GF-D8 (cell line): ENCODE data around the gene GDPD3.
"Not testable (repeated sequence)": the region's sequence is repeated elsewhere in the genome, so short reads cannot be mapped to it uniquely, and the experiment has no call there.

ENCODE experiments used
- DNase-seq: peaks from one replicate; lab custom pipeline; 2025; lab: John Stamatoyannopoulos, UW

Gene GDPD3

DNA sequence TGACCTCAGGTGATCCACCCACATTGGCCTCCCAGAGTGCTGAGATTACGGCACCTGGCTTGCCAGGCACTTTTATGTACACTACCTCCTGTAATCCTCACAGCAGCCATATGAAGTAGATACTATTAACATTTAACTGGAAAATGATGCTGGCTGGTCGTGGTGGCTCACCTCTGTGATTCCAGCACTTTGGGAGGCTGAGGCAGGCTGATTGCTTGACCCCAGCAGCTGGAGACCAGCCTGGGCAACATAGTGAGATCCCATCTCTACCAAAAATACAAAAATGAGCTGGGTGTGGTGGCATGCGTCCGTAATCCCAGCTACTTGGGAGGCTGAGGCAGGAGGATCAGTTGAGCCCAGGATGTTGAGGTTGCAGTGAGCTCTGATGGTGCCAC is 11.6 kb upstream of the GDPD3 start:
- no peak for DNase-seq

DNA sequence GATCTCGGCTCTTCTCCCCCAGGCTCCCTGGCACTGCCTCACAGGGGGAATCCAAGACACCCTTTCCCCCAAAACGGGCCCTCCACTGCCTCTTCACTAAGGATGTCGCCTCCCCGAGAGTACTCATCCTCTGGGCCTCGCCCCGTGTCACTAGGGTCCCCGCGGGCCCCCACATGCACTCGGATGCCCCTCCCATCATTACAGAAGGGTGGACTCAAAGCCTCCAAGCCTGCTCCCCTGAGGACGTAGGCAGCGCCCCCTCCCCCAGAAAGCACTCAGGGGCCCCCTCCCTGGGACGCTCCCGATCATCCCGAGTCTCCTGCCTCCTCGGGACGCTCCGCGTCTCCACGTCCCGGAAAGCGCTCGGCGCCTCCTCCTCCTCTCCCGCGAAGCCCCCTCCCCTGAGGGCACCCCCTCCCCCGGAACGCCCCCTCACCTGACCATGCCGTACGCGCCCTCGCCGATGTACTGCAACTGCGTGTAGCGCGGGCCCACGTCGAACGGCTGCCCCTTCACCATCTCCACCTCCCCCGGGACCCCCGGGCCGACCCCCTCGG is 9.3 kb upstream of the GDPD3 start:
- no peak for DNase-seq

DNA sequence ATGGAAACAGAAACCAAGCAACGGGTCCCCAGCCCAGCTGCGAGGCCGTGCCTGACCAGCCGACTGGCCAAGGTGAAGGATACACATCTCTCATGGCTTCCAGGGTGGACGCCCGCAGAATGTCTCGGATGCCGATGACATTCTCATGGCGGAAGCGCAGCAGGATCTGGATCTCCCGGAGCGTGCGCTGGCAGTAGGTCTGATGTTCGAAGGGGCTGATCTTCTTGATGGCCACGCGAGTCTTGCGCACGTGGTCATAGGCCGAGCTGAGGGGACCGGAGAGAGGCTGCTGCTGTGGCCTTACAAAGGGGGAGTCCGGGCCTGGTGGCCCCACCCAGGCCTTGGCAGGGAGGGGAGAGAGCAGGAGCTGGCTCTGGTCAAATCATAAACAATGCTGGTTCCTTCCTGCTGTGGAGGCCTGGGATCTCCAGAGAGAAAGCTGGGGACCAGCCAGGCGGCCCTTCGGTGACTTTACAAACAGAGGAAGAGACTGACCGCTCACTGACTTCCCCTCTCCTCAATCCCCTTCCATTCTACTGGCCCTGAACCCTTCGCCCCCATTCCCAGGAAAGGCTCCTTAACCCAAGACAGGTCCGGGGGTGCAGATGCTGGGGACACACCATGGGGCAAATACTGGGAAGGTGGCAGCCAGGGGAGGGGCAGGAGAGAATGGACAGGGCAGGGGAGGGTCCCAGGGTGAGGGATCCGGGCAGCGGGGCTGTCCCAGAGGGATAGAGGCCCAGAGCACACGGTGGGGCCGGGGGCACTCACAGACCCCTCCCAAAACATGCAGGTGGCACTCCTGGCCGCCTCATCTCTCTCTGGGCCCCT is 8.6 kb upstream of the GDPD3 start:
- no peak for DNase-seq

DNA sequence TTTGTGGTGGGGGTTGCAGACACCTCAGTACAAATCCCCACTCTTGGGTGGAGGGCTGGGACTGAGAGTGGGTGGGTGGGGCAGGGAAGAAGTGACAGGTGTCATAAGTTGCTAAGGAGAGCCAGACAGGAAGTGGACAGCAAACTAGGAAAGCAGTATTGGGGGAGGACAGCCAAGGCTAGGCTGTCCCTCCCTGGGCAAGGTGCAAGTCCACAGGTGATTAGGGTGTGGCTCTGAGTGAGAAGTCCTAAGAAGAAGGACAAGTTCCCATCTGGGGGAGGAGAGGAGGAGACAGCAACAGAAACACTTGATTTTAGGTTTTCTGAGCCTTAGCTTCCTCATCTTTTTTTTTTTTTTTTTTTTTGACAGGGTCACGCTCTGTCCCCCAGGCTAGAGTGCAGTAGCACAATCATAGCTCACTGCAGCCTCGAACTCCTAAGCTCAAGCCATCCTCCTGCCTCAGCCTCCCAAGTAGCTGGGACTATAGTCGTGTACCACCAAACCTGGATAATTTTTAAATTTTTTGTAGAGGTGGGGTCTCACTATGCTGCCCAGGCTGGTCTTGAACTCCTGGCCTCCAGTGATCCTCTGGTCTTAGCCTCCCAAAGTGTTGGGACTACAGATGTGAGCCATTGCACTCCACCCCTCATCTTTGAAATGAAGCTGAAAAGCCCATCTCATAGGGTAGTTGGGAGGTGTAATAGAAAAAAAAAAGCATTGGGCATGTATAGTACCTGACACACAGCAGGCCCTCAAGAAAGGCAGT is 7.2 kb upstream of the GDPD3 start:
- DNase-seq = no peak

DNA sequence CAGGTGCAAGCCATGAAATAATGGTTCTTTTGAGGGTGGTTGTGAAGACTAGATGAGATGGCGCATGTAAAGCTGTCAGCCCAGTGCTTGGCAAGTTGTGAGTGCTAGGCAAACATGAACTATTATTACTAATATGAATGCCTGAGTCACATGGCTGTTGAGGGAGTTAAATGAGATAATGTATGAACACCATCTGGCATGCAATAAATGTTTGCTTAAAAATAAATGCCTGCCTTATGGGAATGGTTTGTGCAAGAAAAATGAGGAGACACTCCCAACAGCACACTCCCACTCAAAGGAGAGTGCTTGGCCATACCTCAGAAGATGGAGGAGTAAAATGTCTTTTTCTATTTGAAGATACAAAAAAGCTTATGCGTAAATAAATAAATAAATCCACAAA is 6.1 kb upstream of the GDPD3 start:
- DNase-seq = no peak

DNA sequence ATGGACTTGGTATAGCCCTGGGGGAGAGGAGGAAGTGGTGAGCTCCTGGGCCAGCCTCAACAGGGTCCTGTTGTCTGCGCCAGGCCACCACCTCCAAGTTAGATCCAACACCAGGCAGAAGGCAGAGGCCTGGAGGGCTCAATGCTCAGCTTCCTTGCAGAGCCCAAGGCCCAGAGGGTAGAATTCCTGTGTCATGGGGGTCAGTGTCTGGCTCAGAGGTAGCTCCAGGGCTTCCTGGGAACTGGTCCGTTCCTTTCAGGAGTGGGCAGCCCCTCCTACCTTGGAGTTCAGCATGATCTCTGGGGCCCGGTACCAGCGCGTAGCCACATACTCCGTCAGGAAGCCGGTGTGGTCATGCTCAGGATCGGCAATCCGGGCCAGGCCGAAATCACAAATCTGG is 4.4 kb upstream of the GDPD3 start:
- DNase-seq = no peak

DNA sequence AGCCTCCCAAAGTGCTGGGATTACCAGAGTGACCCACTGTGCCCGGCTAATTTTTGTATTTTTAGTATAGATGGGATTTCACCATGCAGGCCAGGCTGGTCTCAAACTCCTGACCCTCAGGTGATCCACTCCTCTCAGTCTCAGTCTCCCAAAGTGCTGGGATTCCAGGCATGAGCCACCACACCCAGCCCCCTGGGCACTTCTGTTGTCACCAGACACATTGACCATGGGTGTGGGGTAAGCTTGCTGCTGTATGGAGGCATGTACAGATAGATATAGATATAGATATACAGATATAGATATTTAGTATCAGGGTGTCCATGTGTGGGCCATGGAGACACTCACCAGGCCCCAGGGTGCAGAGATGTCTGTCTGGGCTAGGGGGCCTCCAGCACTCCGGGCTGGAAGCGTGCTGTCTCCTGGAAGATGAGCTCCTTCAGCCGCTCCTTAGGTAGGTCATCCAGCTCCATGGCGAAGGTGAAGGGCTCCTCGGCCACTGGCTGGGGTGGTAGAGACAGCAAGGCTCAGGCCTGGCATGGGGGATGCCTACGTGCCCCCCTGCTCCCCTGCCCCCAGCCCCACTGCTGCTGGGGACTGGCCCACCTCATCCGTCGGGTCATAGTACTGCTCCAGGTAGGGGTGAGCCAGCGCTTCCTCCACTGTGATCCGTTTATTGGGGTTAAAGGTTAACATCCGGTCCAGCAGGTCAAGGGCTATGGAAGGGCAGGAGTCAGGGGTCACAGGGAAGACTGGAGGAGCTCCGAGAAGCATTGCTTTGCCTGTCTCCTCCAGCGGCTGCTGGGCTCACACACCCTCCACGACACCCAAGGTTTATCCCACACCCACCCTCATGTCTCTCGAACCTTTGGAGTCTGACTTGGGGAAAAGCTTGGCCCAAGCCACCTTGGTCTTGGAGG is 3.2 kb upstream of the GDPD3 start:
- DNase-seq = no peak

DNA sequence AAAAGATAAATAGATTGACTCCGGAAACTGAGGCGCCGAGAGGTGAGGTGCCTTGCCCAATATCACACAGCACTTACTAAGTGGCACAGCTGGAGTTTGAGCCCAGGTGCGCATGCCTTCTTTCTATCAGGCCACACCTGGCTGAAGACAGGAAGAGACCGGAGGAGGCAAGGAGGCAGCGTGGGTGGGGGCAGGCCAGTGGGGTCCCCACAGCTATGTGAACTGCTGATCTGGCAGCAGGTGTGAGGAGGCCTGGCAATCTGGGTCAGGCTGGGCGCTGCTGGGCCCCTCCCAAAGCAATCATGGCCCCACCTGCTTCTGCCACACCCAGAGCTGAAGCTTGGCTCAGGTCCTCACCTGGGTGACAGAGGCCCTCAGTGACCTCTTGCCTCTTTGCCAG is 1.9 kb upstream of the GDPD3 start:
- no peak for DNase-seq

DNA sequence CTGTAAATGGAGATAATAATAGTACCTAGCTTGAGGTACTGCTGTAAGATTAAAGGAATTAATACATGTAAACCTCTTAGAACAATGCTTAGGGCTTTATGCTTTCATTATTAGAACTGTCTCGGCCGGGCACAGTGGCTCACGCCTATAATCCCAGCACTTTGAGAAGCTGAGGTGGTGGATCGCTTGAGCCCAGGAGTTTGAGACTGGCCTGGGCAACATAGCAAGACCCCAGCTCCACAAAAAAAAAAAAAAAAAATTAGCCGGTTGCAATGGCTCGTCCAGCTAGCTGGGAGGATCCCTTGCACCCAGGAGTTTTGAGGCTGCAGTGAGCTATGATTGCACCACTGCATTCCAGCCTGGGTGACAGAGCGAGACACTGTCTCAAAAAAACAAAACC is 1.5 kb upstream of the GDPD3 start:
- not testable (repeated sequence) for DNase-seq

DNA sequence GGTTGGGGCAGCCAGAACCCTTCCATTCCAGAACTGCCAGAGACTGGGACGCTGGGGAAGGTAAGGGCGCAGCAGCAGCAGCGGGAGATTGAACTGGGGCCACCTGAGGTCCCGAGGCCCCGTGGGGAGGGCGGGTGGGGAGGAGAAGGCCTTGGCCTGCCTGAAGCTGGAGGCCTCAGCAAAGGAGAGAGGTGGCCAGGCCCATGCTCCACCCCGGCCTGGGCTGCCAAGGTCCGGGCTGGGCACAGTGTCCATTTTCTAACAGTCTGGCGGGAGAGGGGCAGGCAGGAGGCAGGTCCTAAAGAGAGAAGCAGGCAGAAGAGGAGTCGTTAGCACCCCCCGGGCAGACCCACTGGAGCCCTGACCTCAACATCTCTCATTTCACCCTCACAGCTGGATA is 1.1 kb upstream of the GDPD3 start:
- DNase-seq = no peak

DNA sequence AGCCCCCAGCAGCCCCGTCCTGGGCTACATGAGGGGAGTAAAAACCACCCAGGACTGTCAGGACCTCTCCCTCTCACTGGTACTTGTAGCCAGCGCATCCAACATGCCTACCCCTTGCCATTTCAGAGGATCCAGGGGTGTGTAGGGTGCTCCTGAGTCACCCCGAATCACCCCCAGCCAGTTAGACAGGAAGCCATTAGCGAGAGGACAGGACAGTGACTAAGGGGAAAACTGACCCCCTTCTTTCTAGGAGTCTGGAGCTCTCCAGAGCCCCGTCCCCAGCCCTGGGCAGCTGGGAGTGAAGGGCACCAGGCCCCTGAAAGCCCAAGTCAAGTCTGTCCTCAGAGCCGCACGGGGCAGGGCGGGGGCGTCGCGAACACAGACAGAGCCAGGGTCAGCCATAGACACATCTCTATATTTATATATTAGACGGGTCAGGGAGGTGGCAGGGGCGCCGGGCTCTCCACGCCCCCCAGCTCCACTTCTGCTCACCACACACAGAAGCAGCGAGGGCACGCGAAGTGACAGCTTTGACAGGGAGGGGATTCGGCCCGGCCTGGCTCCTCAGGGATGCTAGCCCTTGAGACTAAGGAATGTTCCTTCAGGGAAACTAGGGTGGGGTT is 485 bp upstream of the GDPD3 start:
- DNase-seq = no peak

DNA sequence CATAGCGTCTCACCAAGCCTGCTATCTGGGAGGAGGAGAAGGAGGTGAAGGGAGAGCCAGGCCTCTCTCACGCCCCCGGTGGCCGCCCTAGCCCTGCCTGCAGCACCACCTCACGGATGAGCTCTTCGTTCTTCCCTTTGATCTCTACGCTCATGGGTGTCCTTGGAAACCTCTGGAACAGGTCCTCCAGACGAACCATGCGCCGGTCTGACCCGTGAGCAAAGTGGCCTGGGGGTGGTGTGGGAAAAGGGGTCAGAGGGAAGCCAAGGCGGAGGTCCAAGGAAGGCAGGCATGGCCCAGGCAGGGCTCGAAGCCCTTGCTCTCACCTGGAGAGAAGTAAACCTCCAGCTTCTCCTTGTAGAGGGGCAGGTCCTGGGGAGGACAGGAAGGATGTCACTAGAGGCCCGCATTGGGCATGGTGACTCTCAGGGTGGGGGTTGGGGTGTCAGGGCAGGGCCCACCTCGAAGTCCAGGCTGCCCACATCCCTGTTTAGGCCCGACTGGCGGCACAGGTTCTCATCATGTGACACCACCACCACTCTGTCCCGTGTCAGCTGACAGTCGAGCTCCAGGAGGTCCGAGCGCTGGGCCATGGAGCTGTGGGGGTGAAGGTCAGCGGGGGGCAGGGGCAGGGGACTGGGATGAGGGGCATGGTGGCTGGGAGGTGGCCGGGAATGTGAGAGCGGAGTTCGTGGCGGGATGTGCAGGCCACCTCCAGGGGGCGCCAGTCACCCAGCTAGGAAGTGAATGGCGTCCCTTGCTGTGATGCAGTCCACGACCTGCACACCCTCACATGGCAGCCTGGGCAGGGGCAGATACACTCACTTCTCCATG is 923 bp downstream of the GDPD3 start:
- no peak for DNase-seq

DNA sequence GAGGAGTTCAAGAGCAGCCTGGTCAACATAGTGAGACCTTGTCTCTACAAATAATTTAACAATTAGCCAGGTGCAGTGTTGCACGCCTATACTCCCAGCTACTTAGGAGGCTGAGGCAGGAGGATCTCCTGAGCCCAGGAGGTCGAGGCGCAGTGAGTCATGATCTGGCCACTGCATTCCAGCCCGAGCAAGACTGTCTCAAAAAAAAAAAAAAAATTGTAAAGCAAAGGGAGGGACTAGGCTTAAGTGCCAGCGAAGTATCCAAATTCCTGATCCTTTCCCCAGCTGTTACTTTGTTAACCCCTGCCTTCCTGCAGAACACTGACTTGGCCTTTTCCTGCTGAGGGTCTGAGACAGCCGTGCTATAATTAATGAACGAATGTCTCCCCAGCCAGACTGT is 2.7 kb downstream of the GDPD3 start:
- no peak for DNase-seq

DNA sequence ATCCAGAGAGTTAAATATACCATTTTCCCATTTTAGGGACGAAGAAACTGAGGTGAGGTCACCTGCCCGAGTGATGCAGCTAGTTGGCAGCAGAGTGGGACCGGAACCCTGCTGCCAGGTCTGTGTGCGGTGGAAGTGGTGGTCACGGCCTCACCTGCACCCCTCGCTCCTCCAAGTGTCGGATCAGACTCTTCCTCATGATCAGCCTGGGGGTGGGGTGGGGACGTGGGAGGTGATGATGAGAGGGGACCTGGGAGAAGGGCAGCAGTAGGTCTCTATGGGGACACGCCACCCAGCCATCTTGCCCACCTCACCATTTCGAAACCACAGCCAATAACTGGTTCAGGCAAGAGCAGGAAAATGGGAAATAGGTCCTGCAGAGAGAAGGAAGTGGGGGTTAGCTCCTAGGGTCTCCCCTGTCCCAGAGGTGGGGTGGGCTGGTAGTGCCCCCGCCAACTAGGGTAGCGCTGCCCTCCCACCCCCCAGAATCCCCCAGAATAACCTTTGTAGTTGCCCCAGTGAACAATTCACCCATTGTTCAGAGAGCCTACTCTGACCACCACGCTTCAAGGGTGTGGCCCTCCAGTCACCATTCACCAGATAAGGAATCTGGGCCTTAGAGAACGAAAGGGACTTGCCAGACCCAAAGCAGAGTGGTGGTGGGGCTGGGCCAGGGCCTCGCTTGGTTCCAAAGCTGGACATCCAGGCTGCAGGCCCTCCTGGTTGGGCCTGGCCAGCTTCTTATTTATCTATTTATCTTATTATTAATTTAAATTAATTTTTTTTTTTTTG is 5.1 kb downstream of the GDPD3 start:
- no peak for DNase-seq

DNA sequence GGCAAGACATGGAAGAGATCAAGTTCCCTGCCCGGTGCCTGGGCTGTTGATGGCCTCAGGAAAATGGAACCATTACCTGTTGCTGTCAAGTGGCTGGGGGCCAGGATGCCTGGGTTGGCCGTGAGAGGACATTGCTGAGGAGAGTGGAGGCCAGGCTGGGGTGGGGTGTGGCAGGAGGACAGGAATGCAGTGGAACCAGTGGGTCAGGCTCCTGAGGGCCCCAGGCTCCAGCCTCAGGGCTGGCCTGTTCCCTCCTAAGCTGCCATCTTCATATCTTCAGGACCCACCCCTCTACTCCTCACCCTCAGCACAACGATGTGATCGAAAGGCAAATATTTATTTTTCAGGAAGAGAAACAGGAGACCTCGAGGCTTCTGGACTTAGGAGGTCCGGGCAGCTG is 8.8 kb downstream of the GDPD3 start:
- no peak for DNase-seq

DNA sequence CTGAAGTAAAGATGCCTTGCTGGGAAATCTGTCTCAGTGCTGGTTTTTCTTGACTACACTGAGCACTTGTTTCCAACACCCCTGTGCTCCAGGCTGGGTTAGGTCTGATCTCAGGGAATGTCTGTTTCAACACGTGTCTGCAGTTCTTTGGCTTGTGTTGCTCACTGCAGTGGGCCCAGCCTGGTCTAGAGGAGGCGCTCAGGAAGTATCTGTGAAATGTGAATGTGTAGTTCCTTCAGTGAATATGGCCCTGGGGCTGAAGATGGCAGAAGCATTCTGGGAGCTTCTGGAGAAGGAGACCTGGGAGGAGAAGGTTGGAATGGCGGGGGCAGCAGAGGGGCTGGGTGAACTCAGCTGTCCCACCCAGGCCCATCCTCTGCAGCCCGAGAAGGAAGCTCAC is 9.2 kb downstream of the GDPD3 start:
- no peak for DNase-seq

DNA sequence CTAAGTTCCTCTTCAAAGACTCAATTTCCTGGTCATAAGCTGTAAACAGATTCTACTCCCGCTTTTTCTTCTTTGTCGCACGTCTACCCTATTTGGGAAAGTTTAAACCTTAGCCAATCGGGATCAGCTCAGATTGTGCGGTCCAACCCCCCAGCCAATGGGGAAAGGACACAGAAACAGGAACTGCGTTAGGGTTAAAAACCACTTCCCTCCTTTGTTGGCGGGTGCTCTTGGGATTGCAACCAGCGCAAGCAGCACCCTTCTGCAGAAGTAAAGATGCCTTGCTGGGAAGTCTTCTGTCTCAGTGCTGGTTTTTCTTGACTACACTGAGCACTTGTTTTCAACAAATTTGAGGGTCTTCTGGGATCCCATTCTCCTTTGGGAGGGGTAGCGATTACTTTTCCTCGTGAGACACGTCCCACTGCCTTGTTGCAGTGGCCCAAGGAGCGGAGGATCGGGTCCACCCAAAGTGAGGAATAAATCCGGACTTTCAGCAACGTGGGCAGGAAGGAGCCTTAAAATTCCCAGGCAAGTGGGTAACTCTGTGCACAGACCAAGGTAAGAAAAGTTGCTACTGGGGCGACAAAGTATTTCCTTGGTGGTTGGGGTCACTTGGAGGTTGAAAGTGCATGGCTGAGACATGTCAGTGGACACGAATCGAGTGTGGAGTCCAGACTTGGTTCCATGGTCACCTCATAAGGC is 16.3 kb downstream of the GDPD3 start:
- no peak for DNase-seq

DNA sequence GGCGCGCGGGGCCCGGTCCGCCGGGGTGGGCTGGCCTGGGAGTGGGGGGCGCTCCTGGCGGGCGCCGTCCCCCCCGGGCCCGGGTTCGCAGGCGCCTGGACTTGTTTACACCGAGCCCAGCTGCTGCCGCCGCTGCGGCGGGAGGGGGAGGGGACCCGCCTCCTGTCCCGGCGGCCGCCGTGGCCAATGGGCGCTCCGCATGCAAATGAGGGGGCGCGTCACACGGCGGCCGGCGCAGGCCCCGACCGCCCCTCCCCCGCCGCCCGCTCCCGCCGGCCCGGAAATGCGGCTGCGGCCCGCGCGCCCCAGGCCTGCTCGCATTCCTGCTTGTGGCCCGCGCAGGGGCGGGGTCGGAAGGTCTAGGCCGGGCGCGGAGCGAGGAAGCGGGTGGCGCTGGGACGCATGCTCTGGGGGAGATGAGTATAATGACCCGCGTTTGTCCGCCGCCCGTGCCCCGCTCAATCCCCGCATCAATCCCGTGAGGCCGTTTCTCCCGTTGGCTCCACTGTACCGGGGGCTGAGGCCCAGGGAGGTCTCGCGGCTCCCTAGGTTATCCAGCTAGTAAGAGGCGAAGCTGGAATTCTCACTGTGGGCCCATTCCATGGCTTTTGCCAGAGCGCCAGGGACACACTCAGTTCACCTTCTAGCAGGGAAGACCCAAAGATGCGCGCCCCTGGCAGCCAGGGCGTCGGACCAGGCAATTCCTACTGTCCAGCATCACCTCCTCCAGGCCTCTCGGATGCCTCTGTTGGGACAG is 17.1 kb downstream of the GDPD3 start, which contains the start of gene YPEL3:
YPEL3 (minus strand) TSS at position 109 of the 757 bp plus-strand sequence. CDS start 731 bp downstream, outside the sequence.
- DNase-seq = no peak
